Caco-2 (cell line): ENCODE measurements around the gene C3orf33. TPM values are rescaled to one million over a fixed set of nuclear protein-coding genes. Genes with fewer than 3 reads are reported as not detected.

Source experiments
- BruUV-seq: library from RNA; stranded (reverse); fragments of 400-500 nt; replicated peaks from 2 replicates; lab custom pipeline; 2021; lab: Mats Ljungman, UMichigan
- CTCF ChIA-PET: fragments of 300-600 bp; sonication (Branson Sonifier 250); formaldehyde crosslinking; loops from one replicate; lab custom pipeline; 2022; ENCODE audit warnings: antibody characterized with exemption; lab: Charles Lee
- POLR2A ChIA-PET: fragments of 300-600 bp; sonication (Branson Sonifier 250); formaldehyde crosslinking; loops from one replicate; lab custom pipeline; 2022; ENCODE audit warnings: antibody characterized with exemption; lab: Charles Lee
- DNase-seq, 2 experiments: peaks; one replicate each; pipeline versions ENCODE4 v3.0.0 to v3.0.0-alpha.2; 2020 to 2022
- H3K27me3 ChIP-seq: replicated peaks from 2 replicates; pipeline ENCODE4 v1.6.0; 2011; ENCODE audit warnings: low read length; ENCODE audit not compliant: control insufficient read depth, insufficient read depth
- H3K36me3 ChIP-seq: 2 replicates; pipeline ENCODE4 v1.5.1; 2011; ENCODE audit warnings: low read length; ENCODE audit not compliant: control insufficient read depth, insufficient read depth
- H3K4me1 ChIP-seq: fragments of 250-450 bp; sonication (Bioruptor Pico); 2 replicates; pipeline ENCODE4 v1.5.1; 2020; ENCODE audit warnings: mild to moderate bottlenecking
- H3K4me3 ChIP-seq: 2 replicates; pipeline ENCODE4 v1.5.1; 2011; ENCODE audit warnings: low read depth, mild to moderate bottlenecking, control low read depth, low read length
- H3K9me3 ChIP-seq: fragments of 250-450 bp; sonication (Bioruptor Pico); 2 replicates; pipeline ENCODE4 v1.5.1; 2020; ENCODE audit warnings: mild to moderate bottlenecking, moderate library complexity
- H3K27ac Mint-ChIP-seq: one replicate; pipeline ENCODE4 v1.8.0; 2022; ENCODE audit warnings: mixed read lengths; ENCODE audit not compliant: unreplicated experiment
- H3K27me3 Mint-ChIP-seq: one replicate; pipeline ENCODE4 v1.8.0; 2022; ENCODE audit warnings: mixed read lengths; ENCODE audit not compliant: insufficient read depth, unreplicated experiment
- H3K36me3 Mint-ChIP-seq: one replicate; pipeline ENCODE4 v1.8.0; 2022; ENCODE audit warnings: mild to moderate bottlenecking, mixed read lengths; ENCODE audit not compliant: insufficient read depth, unreplicated experiment
- H3K4me1 Mint-ChIP-seq: one replicate; pipeline ENCODE4 v1.8.0; 2022; ENCODE audit warnings: low read depth, mixed read lengths; ENCODE audit not compliant: unreplicated experiment
- H3K4me3 Mint-ChIP-seq: one replicate; pipeline ENCODE4 v1.8.0; 2022; ENCODE audit warnings: mild to moderate bottlenecking, moderate library complexity, mixed read lengths; ENCODE audit not compliant: unreplicated experiment
- H3K9me3 Mint-ChIP-seq: one replicate; pipeline ENCODE4 v1.8.0; 2022; ENCODE audit warnings: mixed read lengths; ENCODE audit not compliant: unreplicated experiment
- intact Hi-C: fragments of 100-400 bp; cut with micrococcal nuclease; formaldehyde crosslinking; loops from one replicate; pipeline ENCODE4 v1.10.0; 2022; ENCODE audit not compliant: unreplicated experiment
- total RNA-seq: library from RNA; stranded (reverse); gene quantifications from 2 replicates; pipeline ENCODE4 v1.2.3, GENCODE V29; 2022
- TF ChIP-seq, protein P1 (sequence below), 2 experiments: fragments of 200-600 bp in 1 of 2; IDR thresholded peaks; 1 replicate in 1 of 2; 2 replicates in 1 of 2; pipeline versions ENCODE4 v1.5.1 to v1.8.0; 2011 to 2022; ENCODE audit warnings: antibody characterized with exemption in 1 of 2, control low read depth in 1 of 2, inconsistent platforms in 1 of 2, low read depth in 1 of 2, low read length in 1 of 2, mild to moderate bottlenecking in 1 of 2, moderate library complexity in 1 of 2; ENCODE audit not compliant: insufficient read depth in 1 of 2, severe bottlenecking in 1 of 2, unreplicated experiment in 1 of 2

C3orf33 gene
- total RNA-seq, 1 experiment from 2014 or later: 5.4 TPM

- Mint-ChIP-seq H3K27ac (peak within 1 kb of the TSS; percentile 93), H3K4me1 (peaks cover 41% of the 10 kb centered on the region), H3K4me3 (peak within 1 kb of the TSS; percentile 99), H3K9me3 (no peaks in the 10 kb centered on the region), H3K27me3 (no peaks in the 10 kb centered on the region), H3K36me3 (peaks cover 5% of the 10 kb centered on the region)
- Histone ChIP-seq H3K4me1 (peaks cover 29% of the 10 kb centered on the region), H3K9me3 (no peaks in the 10 kb centered on the region), H3K36me3 (no peaks in the 10 kb centered on the region), H3K4me3 (peak within 1 kb of the TSS; percentile 94), H3K27me3 (no peaks in the 10 kb centered on the region)
- TF ChIP-seq, protein P1, sequence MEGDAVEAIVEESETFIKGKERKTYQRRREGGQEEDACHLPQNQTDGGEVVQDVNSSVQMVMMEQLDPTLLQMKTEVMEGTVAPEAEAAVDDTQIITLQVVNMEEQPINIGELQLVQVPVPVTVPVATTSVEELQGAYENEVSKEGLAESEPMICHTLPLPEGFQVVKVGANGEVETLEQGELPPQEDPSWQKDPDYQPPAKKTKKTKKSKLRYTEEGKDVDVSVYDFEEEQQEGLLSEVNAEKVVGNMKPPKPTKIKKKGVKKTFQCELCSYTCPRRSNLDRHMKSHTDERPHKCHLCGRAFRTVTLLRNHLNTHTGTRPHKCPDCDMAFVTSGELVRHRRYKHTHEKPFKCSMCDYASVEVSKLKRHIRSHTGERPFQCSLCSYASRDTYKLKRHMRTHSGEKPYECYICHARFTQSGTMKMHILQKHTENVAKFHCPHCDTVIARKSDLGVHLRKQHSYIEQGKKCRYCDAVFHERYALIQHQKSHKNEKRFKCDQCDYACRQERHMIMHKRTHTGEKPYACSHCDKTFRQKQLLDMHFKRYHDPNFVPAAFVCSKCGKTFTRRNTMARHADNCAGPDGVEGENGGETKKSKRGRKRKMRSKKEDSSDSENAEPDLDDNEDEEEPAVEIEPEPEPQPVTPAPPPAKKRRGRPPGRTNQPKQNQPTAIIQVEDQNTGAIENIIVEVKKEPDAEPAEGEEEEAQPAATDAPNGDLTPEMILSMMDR (IDR thresholded peaks at IDR 0.05; ENCODE audit: insufficient read depth in 1 of 2, low read depth in 1 of 2, low read length in 1 of 2, severe bottlenecking in 1 of 2, unreplicated experiment in 1 of 2): no peak
- intact Hi-C loops: loop anchor here (1.0 to 2.0 kb wide), 2 partner anchors 30 to 110 kb away; partner anchors contain the start of gene SLC33A1
- CTCF ChIA-PET: interaction anchor here (1.0 kb wide), 1 partner anchor 61 kb away, joined by 3 read pairs; the partner anchor contains the start of gene C3orf33
- POLR2A ChIA-PET: interaction anchor here (1.0 kb wide), 1 partner anchor 61 kb away, joined by 3 read pairs; no protein-coding TSS in a partner anchor
- BruUV-seq: no TSS peak
- peak; percentile 82 to 83 for DNase-seq
These were observed 61.3 kb downstream of the C3orf33 start, which contains the start of gene PLCH1 for GRCh38 chr3:155744626-155745324. TSS of gene PLCH1 (minus strand) at chr3:155745071. CDS start at chr3:155704224, 40,847 bp downstream.

DNA sequence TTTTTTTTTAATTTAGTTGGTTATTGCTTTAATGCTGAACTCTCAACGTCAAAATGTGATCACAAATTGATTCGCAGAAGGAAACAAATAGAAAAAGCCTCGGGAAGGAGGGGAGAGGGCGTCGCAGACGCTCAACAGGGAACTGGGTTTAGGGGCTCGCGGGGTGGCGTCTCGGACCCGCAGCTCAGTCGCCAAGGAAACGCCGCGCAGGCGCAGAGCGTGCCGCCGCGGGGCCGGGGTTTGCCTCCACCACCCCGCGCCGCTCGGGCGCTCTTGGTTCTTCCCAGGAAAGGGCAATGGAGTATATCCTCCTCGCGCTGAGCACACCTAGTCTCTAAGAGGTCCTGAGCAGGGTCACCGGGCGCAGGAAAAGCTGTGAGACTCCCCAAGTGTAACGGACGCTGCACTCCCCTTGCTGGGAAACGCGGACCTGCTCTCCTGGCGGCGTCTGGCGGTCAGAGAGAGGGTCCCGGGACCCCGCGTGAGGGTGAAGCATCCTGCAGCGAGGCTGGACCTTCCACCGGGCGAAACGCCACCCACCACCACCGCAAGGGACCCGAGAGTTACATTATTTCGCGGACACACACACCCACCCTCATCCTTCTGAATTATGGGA is 62.0 kb downstream of the C3orf33 start:
- ChIA-PET CTCF (interaction anchor here (0.7 to 1.2 kb wide), 3 partner anchors 62 to 473 kb away, joined by 3 to 5 read pairs (median 3); partner anchors contain the start of gene C3orf33), POLR2A (interaction anchor here (0.6 to 1.0 kb wide), 2 partner anchors 61 to 127 kb away, joined by 3 to 4 read pairs; no protein-coding TSS in a partner anchor)
- no peaks in the 10 kb centered on the region for H3K27me3 Mint-ChIP-seq
- peak overlapping the region; percentile 93 for H3K27ac Mint-ChIP-seq
- H3K27me3 ChIP-seq: no peaks in the 10 kb centered on the region
- H3K4me1 Mint-ChIP-seq: peaks cover 44% of the 10 kb centered on the region
- TF ChIP-seq, protein P1 (IDR thresholded peaks at IDR 0.05; ENCODE audit: insufficient read depth in 1 of 2, low read depth in 1 of 2, low read length in 1 of 2, severe bottlenecking in 1 of 2, unreplicated experiment in 1 of 2): no peak
- H3K9me3 ChIP-seq: no peaks in the 10 kb centered on the region
- peaks cover 30% of the 10 kb centered on the region for H3K4me1 ChIP-seq
- H3K4me3 ChIP-seq: peak overlapping the region; percentile 94
- BruUV-seq: TSS peak; percentile 23
- intact Hi-C loops: loop anchor here (1.0 to 2.0 kb wide), 2 partner anchors 30 to 111 kb away; partner anchors contain the start of gene SLC33A1
- no peaks in the 10 kb centered on the region for H3K36me3 ChIP-seq
- no peaks in the 10 kb centered on the region for H3K9me3 Mint-ChIP-seq
- peak overlapping the region; percentile 99 for H3K4me3 Mint-ChIP-seq
- peaks cover 5% of the 10 kb centered on the region for H3K36me3 Mint-ChIP-seq
- DNase-seq: peak; percentile 71 to 83

DNA sequence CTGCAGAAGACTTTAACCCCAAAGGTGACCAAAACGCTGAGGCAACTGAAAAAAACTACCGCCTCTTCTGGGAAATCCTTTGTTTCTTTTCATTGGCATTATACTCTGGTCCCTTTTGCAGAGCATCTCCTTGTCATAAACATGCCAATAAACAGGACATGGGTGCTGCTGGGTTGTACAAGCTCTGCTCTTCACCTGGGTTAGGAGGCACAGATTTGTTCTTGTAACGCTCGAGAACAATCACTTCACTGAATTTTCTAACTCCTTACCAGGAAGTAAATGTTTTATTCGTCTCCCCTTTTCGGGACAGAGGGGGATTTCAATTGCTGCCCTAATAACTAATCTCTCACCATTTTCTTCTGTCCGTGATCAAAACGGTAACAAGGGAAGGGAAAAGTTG is 62.5 kb downstream of the C3orf33 start:
- Mint-ChIP-seq H3K27ac (peak overlapping the region; percentile 93), H3K27me3 (no peaks in the 10 kb centered on the region), H3K9me3 (no peaks in the 10 kb centered on the region), H3K4me3 (peak overlapping the region; percentile 99), H3K4me1 (peaks cover 40% of the 10 kb centered on the region), H3K36me3 (peaks cover 5% of the 10 kb centered on the region)
- intact Hi-C loops: loop anchor here (1.0 to 2.0 kb wide), 2 partner anchors 29 to 111 kb away; partner anchors contain the start of gene SLC33A1
- no peak for DNase-seq
- ChIA-PET POLR2A (interaction anchor here (0.6 kb wide), 1 partner anchor 128 kb away, joined by 4 read pairs; no protein-coding TSS in a partner anchor), CTCF (interaction anchor here (0.7 to 1.2 kb wide), 2 partner anchors 62 to 472 kb away, joined by 3 to 5 read pairs; partner anchors contain the start of gene C3orf33)
- Histone ChIP-seq H3K36me3 (no peaks in the 10 kb centered on the region), H3K9me3 (no peaks in the 10 kb centered on the region), H3K27me3 (no peaks in the 10 kb centered on the region), H3K4me3 (peak overlapping the region; percentile 94), H3K4me1 (peaks cover 31% of the 10 kb centered on the region)
- TF ChIP-seq, protein P1 (IDR thresholded peaks at IDR 0.05; ENCODE audit: insufficient read depth in 1 of 2, low read depth in 1 of 2, low read length in 1 of 2, severe bottlenecking in 1 of 2, unreplicated experiment in 1 of 2): no peak
- no TSS peak for BruUV-seq
